GM15510 (cell line): ENCODE measurements around the gene CDSN.

Experiments
- POLR2A ChIP-seq: IDR thresholded peaks from 3 replicates; pipeline ENCODE4 v1.6.1; 2011; ENCODE audit warnings: borderline replicate concordance; ENCODE audit not compliant: insufficient read length; ENCODE audit errors: extremely low read depth

The CDSN gene

GRCh38 chr6:31087494-31088089 is 32.7 kb downstream of the CDSN start:
- no peak for TF ChIP-seq POLR2A

- no peak for TF ChIP-seq POLR2A
These were observed 33.3 kb downstream of the CDSN start for GRCh38 chr6:31086788-31087440.

- no peak for TF ChIP-seq POLR2A
These were observed 36.4 kb downstream of the CDSN start for GRCh38 chr6:31083742-31084354.

- TF ChIP-seq POLR2A = no peak
These were observed 38.4 kb downstream of the CDSN start for GRCh38 chr6:31081872-31082271.

- TF ChIP-seq POLR2A = no peak
These were observed 40.5 kb downstream of the CDSN start for GRCh38 chr6:31079656-31080261.

- TF ChIP-seq POLR2A = no peak
These were observed 43.6 kb downstream of the CDSN start for GRCh38 chr6:31076611-31077010.

GRCh38 chr6:31075528-31075927 is 44.7 kb downstream of the CDSN start:
- TF ChIP-seq POLR2A = no peak

- TF ChIP-seq POLR2A = no peak
These were observed 45.8 kb downstream of the CDSN start for GRCh38 chr6:31074401-31074800.

- no peak for TF ChIP-seq POLR2A
These were observed 49.5 kb downstream of the CDSN start for GRCh38 chr6:31070711-31071197.

- no peak for TF ChIP-seq POLR2A
These were observed 51.4 kb downstream of the CDSN start for GRCh38 chr6:31068669-31069340.

- TF ChIP-seq POLR2A = no peak
These were observed 54.7 kb downstream of the CDSN start for GRCh38 chr6:31065556-31065955.
